Panc1 (cell line): ENCODE measurements around the gene CDK11A.
"Not testable (repeated sequence)": the region's sequence is repeated elsewhere in the genome, so short reads cannot be mapped to it uniquely, and the experiment has no call there.

ENCODE experiments used
- CTCF ChIP-seq: fragments of 450-650 bp; IDR thresholded peaks from 2 replicates; pipeline ENCODE4 v1.5.1; 2017; ENCODE audit warnings: mild to moderate bottlenecking
- POLR2AphosphoS5 ChIP-seq: IDR thresholded peaks from 2 replicates; pipeline ENCODE4 v1.6.1; 2012; ENCODE audit warnings: mild to moderate bottlenecking, low read depth, low read length, moderate library complexity
- REST ChIP-seq, 2 experiments: IDR thresholded peaks; 2 replicates each; pipeline ENCODE4 v1.6.1; 2011 to 2012; ENCODE audit warnings: low read depth in 2 of 2, control low read depth in 1 of 2, low read length in 1 of 2, mild to moderate bottlenecking in 1 of 2, moderate library complexity in 1 of 2; ENCODE audit not compliant: insufficient read depth in 1 of 2
- SIN3A ChIP-seq: IDR thresholded peaks from 2 replicates; pipeline ENCODE4 v1.6.1; 2012; ENCODE audit warnings: low read depth, mild to moderate bottlenecking, low read length, moderate library complexity, borderline replicate concordance; ENCODE audit not compliant: insufficient read depth

- TF ChIP-seq CTCF; POLR2AphosphoS5; SIN3A; REST (IDR thresholded peaks at IDR 0.05; ENCODE audit: insufficient read depth in 1 of 2, low read depth in 2 of 2, low read length in 1 of 2): not testable (repeated sequence)
These were observed 5.1 kb upstream of the CDK11A start for GRCh38 chr1:1729116-1729816.
